Keratinocyte (primary cell): ENCODE results near the gene DHRS11. TPM values are rescaled to one million over a fixed set of nuclear protein-coding genes. Genes with fewer than 3 reads are reported as not detected.

Experiments used
- DNase-seq: peaks from one replicate; pipeline ENCODE4 v3.0.0-alpha.2; 2011; ENCODE audit warnings: low read depth, missing footprints, low spot score
- FAIRE-seq: peaks from 2 replicates; lab custom pipeline; 2011; peaks lifted over from hg19 to GRCh38; lab: Jason Lieb, UNC
- H2AFZ ChIP-seq: 2 replicates; pipeline ENCODE4 v1.6.0; 2012; ENCODE audit warnings: low read length, control low read depth, inconsistent platforms; ENCODE audit not compliant: control insufficient read depth
- H3K27ac ChIP-seq: 2 replicates; pipeline ENCODE4 v1.5.1; 2011; ENCODE audit warnings: low read length; ENCODE audit not compliant: control insufficient read depth, insufficient read depth
- H3K27me3 ChIP-seq: 3 replicates; pipeline ENCODE4 v1.6.0; 2011; ENCODE audit warnings: low read length; ENCODE audit not compliant: control insufficient read depth, insufficient read depth; ENCODE audit errors: extremely low read depth
- H3K36me3 ChIP-seq, 2 experiments: 2 replicates in 1 of 2; 3 replicates in 1 of 2; pipeline ENCODE4 v1.5.1; 2011; ENCODE audit warnings: low read length in 2 of 2, mild to moderate bottlenecking in 1 of 2; ENCODE audit not compliant: control insufficient read depth in 2 of 2, insufficient read depth in 2 of 2; ENCODE audit errors: extremely low read depth in 1 of 2
- H3K4me1 ChIP-seq: 3 replicates; pipeline ENCODE4 v1.5.1; 2011; ENCODE audit warnings: low read length; ENCODE audit not compliant: control insufficient read depth, insufficient read depth; ENCODE audit errors: extremely low read depth
- H3K4me2 ChIP-seq: 3 replicates; pipeline ENCODE4 v1.6.0; 2011; ENCODE audit warnings: low read depth, low read length; ENCODE audit not compliant: control insufficient read depth, insufficient read depth; ENCODE audit errors: extremely low read depth
- H3K4me3 ChIP-seq, 3 experiments: fragments of 200-600 bp in 1 of 3; sonication (generic) in 1 of 3; 2 replicates in 2 of 3; 3 replicates in 1 of 3; pipeline ENCODE4 v1.5.1; 2011 to 2016; ENCODE audit warnings: low read length in 3 of 3, mild to moderate bottlenecking in 3 of 3, control low read depth in 2 of 3, inconsistent platforms in 1 of 3, low read depth in 1 of 3, mixed read lengths in 1 of 3, mixed run types in 1 of 3, moderate library complexity in 1 of 3; ENCODE audit not compliant: control insufficient read depth in 2 of 3, insufficient read depth in 2 of 3; ENCODE audit errors: extremely low read depth in 1 of 3
- H3K79me2 ChIP-seq: 2 replicates; pipeline ENCODE4 v1.6.0; 2012; ENCODE audit warnings: low read length; ENCODE audit not compliant: control insufficient read depth, insufficient read depth
- H3K9ac ChIP-seq: 3 replicates; pipeline ENCODE4 v1.6.0; 2011; ENCODE audit warnings: low read length; ENCODE audit not compliant: control insufficient read depth, insufficient read depth; ENCODE audit errors: extremely low read depth
- H3K9me1 ChIP-seq: 3 replicates; pipeline ENCODE4 v1.6.0; 2011; ENCODE audit warnings: low read length; ENCODE audit not compliant: control insufficient read depth, insufficient read depth; ENCODE audit errors: extremely low read depth
- H3K9me3 ChIP-seq: 2 replicates; pipeline ENCODE4 v1.5.1; 2012; ENCODE audit warnings: low read depth, low read length; ENCODE audit not compliant: control insufficient read depth
- H4K20me1 ChIP-seq: 3 replicates; pipeline ENCODE4 v1.6.0; 2011; ENCODE audit warnings: low read length; ENCODE audit not compliant: control insufficient read depth, insufficient read depth; ENCODE audit errors: extremely low read depth
- CTCF ChIP-seq, 3 experiments: IDR thresholded peaks in 1 of 3; conservative IDR thresholded peaks in 1 of 3; optimal IDR thresholded peaks in 1 of 3; 2 replicates in 2 of 3; 3 replicates in 1 of 3; pipeline versions ENCODE3 to v1.5.1; 2011; ENCODE audit warnings: low read length in 3 of 3, mild to moderate bottlenecking in 3 of 3, moderate library complexity in 2 of 3, control low read depth in 1 of 3, inconsistent platforms in 1 of 3; ENCODE audit not compliant: insufficient read depth in 2 of 3; ENCODE audit errors: extremely low read depth in 1 of 3
- EZH2 ChIP-seq: IDR thresholded peaks from one replicate; pipeline ENCODE4 v1.6.1; 2012; ENCODE audit warnings: inconsistent platforms, mild to moderate bottlenecking, low read length, moderate library complexity
- dilution Hi-C: fragments of 300-500 bp; cut with MboI; formaldehyde crosslinking; loops from one replicate; pipeline ENCODE4 v1.7.0; 2020; ENCODE audit warnings: low sequenced_read_pairs; ENCODE audit not compliant: extremely low pct_ligation_motif_present
- polyA plus RNA-seq, 5 experiments: library from polyadenylated mRNA; depleted of rRNA in 3 of 5; stranded (reverse) in 3 of 5; stranded (forward) in 1 of 5; unstranded in 1 of 5; fragments of >200 nt; gene quantifications; 1 replicate in 1 of 5; 2 replicates in 3 of 5; 3 replicates in 1 of 5; pipeline versions ENCODE4 v1.2.1 to v1.2.3, GENCODE V29; 2011 to 2012; ENCODE audit warnings: missing spikeins in 2 of 5, low read depth in 1 of 5, low replicate concordance in 1 of 5

DHRS11 gene
- polyA plus RNA-seq, 1 donor (not counting 4 experiments of a cell fraction or from before 2014, with no cell fraction given), result 11.0 TPM

- peaks cover 9% of the 10 kb centered on the region for H3K79me2 ChIP-seq
- peaks cover 27 to 38% of the 10 kb centered on the region in 2 experiments for H3K36me3 ChIP-seq
- dilution Hi-C loops, result no loop called here
These were observed 7.9 kb upstream of the DHRS11 start for GRCh38 chr17:36583787-36584186.

GRCh38 chr17:36586138-36586537 is 5.5 kb upstream of the DHRS11 start:
- FAIRE-seq (no peak), DNase-seq (no peak)
- no peaks in the 10 kb centered on the region for H3K9me3 ChIP-seq
- H3K4me2 ChIP-seq, result no peak overlapping the region
- H3K9ac ChIP-seq, result no peak overlapping the region
- H4K20me1 ChIP-seq, result no peaks in the 10 kb centered on the region
- H3K9me1 ChIP-seq, result no peaks in the 10 kb centered on the region
- no peak overlapping the region for H3K27ac ChIP-seq
- TF ChIP-seq CTCF (optimal IDR thresholded peaks at IDR 0.05 in 1 of 3, IDR thresholded peaks at IDR 0.05 in 1 of 3, conservative IDR thresholded peaks at IDR 0.05 in 1 of 3; ENCODE audit: extremely low read depth in 1 of 3, insufficient read depth in 2 of 3, low read length in 3 of 3) (no peak), EZH2 (no peak)
- H3K4me1 ChIP-seq, result no peaks in the 10 kb centered on the region
- dilution Hi-C loops, result no loop called here
- H2AFZ ChIP-seq, result no peak overlapping the region
- H3K36me3 ChIP-seq, result peaks cover 21 to 36% of the 10 kb centered on the region in 2 experiments
- H3K4me3 ChIP-seq, result no peak overlapping the region
- no peaks in the 10 kb centered on the region for H3K27me3 ChIP-seq
- H3K79me2 ChIP-seq, result peaks cover 5% of the 10 kb centered on the region

More at GRCh38 chr17:36583787-36584186, 7.9 kb upstream of the DHRS11 start:
- Histone ChIP-seq H3K4me3 (no peak overlapping the region), H3K4me1 (peaks cover 2% of the 10 kb centered on the region), H3K9me3 (no peaks in the 10 kb centered on the region), H3K4me2 (no peak overlapping the region), H3K27ac (no peak overlapping the region), H3K27me3 (no peaks in the 10 kb centered on the region), H3K9ac (no peak overlapping the region), H2AFZ (no peak overlapping the region), H3K9me1 (no peaks in the 10 kb centered on the region), H4K20me1 (no peaks in the 10 kb centered on the region)
- no peak for TF ChIP-seq CTCF (optimal IDR thresholded peaks at IDR 0.05 in 1 of 3, IDR thresholded peaks at IDR 0.05 in 1 of 3, conservative IDR thresholded peaks at IDR 0.05 in 1 of 3; ENCODE audit: extremely low read depth in 1 of 3, insufficient read depth in 2 of 3, low read length in 3 of 3)
- TF ChIP-seq EZH2, result no peak
- DNase-seq (no peak), FAIRE-seq (no peak)
